HL-60 (cell line): Measurements from ENCODE around the gene CHST9.

Experiments
- CTCF ChIP-seq: IDR thresholded peaks from one replicate; pipeline ENCODE4 v1.5.1; 2011; ENCODE audit warnings: low read length, control low read depth, inconsistent platforms; ENCODE audit not compliant: insufficient read depth
- GABPA ChIP-seq: IDR thresholded peaks from 2 replicates; pipeline ENCODE4 v1.6.1; 2012; ENCODE audit warnings: low read depth
- POLR2AphosphoS5 ChIP-seq: IDR thresholded peaks from 2 replicates; pipeline ENCODE4 v1.6.1; 2012; ENCODE audit warnings: low read depth
- REST ChIP-seq: IDR thresholded peaks from 2 replicates; pipeline ENCODE4 v1.6.1; 2012; ENCODE audit warnings: low read depth; ENCODE audit not compliant: insufficient replicate concordance
- SPI1 ChIP-seq: IDR thresholded peaks from 2 replicates; pipeline ENCODE4 v1.6.1; 2012; ENCODE audit warnings: low read depth, mild to moderate bottlenecking, borderline replicate concordance

- TF ChIP-seq POLR2AphosphoS5: no peak
- TF ChIP-seq CTCF: no peak
- no peak for TF ChIP-seq REST
- TF ChIP-seq SPI1: no peak
- no peak for TF ChIP-seq GABPA
Observed at GRCh38 chr18:26999797-27000196, 185.3 kb downstream of the CHST9 start.
